Prostate gland (tissue), 2 donors: ENCODE results near the gene SHLD2.

Experiments used
- CTCF ChIP-seq, 4 experiments: fragments of 200-600 bp in 2 of 4; fragments of 450-650 bp in 2 of 4; sonication (generic) in 2 of 4; IDR thresholded peaks; 1 replicate in 3 of 4; 2 replicates in 1 of 4; pipeline ENCODE4 v1.5.1; 2016 to 2019; ENCODE audit warnings: antibody characterized with exemption in 4 of 4, mild to moderate bottlenecking in 2 of 4, moderate library complexity in 2 of 4
- POLR2A ChIP-seq: fragments of 450-650 bp; IDR thresholded peaks from one replicate; pipeline ENCODE4 v1.6.1; 2016; ENCODE audit warnings: antibody characterized with exemption, mild to moderate bottlenecking
- POLR2AphosphoS5 ChIP-seq: sonication (generic); formaldehyde crosslinking; IDR thresholded peaks from one replicate; pipeline ENCODE4 v1.6.1; 2017; ENCODE audit warnings: antibody characterized with exemption

GRCh38 chr10:87054373-87055295 is 40.4 kb upstream of the SHLD2 start:
- no peak for TF ChIP-seq CTCF (IDR thresholded peaks at IDR 0.05)
- no peak for TF ChIP-seq POLR2AphosphoS5
- TF ChIP-seq POLR2A, result no peak
